Erythroblast (primary cell): ENCODE measurements around the gene MNT.

Source experiments
- GATA1 ChIP-seq: IDR thresholded peaks from 2 replicates; pipeline ENCODE4 v1.6.1; 2011; ENCODE audit warnings: low read depth, mild to moderate bottlenecking, control low read depth, low read length, moderate library complexity
- POLR2A ChIP-seq: IDR thresholded peaks from 2 replicates; pipeline ENCODE4 v1.6.1; 2011; ENCODE audit warnings: mild to moderate bottlenecking, low read length

DNA sequence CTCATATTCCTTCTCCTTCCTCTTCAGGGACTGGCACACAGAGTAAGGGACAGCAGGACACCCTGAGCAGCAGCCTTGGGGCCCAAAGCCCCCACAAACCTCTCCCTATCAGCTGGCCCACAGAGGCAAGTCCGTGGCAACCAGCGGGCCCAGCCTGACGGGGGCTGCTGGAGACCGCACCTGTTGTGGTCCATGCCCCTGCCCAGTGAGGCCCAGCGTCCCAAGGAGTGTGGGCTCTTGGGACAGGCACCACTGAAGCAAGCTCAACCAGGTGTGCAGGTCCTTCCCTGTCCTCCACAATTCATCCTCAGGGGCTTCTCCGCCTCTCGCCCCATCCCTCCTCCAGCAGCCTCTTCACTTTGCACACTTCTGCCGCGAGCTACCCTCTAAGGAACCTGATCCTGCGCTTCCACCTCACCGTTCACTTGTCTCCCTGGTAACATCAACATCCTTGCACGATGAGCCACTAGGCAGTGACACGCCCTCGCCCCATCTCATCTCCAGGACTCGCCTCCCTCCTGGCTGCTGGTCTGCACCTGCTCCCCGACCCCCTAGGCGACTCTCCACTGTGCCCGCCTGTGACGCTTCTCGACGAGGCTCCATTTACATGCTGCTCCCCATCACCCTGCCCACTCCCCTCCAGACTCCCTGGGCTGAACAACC lies 12.7 kb downstream of the MNT start:
- TF ChIP-seq POLR2A (no peak), GATA1 (no peak)
